ENCODE measurements around the gene IRF6.

IRF6 gene

GRCh38 chr1:209819058-209819457 is 13.1 kb upstream of the IRF6 start:
- H3K4me3 ChIP-seq (ENCODE audit: low read depth, low read length) = no peak overlapping the region
- no peak for TF ChIP-seq CTCF (IDR thresholded peaks at IDR 0.05; ENCODE audit: insufficient read depth, low read length, missing control alignments)
- no peak for DNase-seq (ENCODE audit: low read depth, low spot score)
- ChIA-PET CTCF (interaction anchor here (1.7 to 9.9 kb wide), 3 partner anchors 8 to 11 kb away, joined by 4 to 293 read pairs (median 21); partner anchors contain the start of genes IRF6 and UTP25), POLR2A (no interaction called here)

- POLR2A ChIA-PET = no interaction called here
- DNase-seq (ENCODE audit: low read depth, low spot score) = no peak
- no peak for TF ChIP-seq CTCF (IDR thresholded peaks at IDR 0.05; ENCODE audit: insufficient read depth, low read length, missing control alignments)
- no peak overlapping the region for H3K4me3 ChIP-seq (ENCODE audit: low read depth, low read length)
- CTCF ChIA-PET = interaction anchor here (1.3 to 2.5 kb wide), 2 partner anchors 9 to 69 kb away, joined by 3 to 21 read pairs; partner anchors contain the start of gene UTP25
Observed at GRCh38 chr1:209817691-209818090, 11.7 kb upstream of the IRF6 start.

- ChIA-PET CTCF (interaction anchor here (1.3 to 2.5 kb wide), 2 partner anchors 10 to 69 kb away, joined by 3 to 21 read pairs; partner anchors contain the start of gene UTP25), POLR2A (no interaction called here)
- TF ChIP-seq CTCF (IDR thresholded peaks at IDR 0.05; ENCODE audit: insufficient read depth, low read length, missing control alignments) = no peak
- no peak overlapping the region for H3K4me3 ChIP-seq (ENCODE audit: low read depth, low read length)
- no peak for DNase-seq (ENCODE audit: low read depth, low spot score)
Observed at GRCh38 chr1:209816923-209817322, 11.0 kb upstream of the IRF6 start.

GRCh38 chr1:209815931-209816341 is 10.0 kb upstream of the IRF6 start:
- ChIA-PET CTCF (interaction anchor here (1.2 to 12.6 kb wide), 4 partner anchors 8 to 28 kb away, joined by 3 to 293 read pairs (median 4); partner anchors contain the start of gene UTP25), POLR2A (no interaction called here)
- TF ChIP-seq CTCF (IDR thresholded peaks at IDR 0.05; ENCODE audit: insufficient read depth, low read length, missing control alignments) = no peak

GRCh38 chr1:209815490-209815889 is 9.5 kb upstream of the IRF6 start:
- ChIA-PET POLR2A (no interaction called here), CTCF (interaction anchor here (1.2 to 12.6 kb wide), 4 partner anchors 8 to 28 kb away, joined by 3 to 293 read pairs (median 4); partner anchors contain the start of gene UTP25)
- no peak overlapping the region for H3K4me3 ChIP-seq (ENCODE audit: low read depth, low read length)
- no peak for DNase-seq (ENCODE audit: low read depth, low spot score)
- TF ChIP-seq CTCF (IDR thresholded peaks at IDR 0.05; ENCODE audit: insufficient read depth, low read length, missing control alignments) = no peak

More at GRCh38 chr1:209815931-209816341, 10.0 kb upstream of the IRF6 start:
- DNase-seq (ENCODE audit: low read depth, low spot score) = no peak
- H3K4me3 ChIP-seq (ENCODE audit: low read depth, low read length) = no peak overlapping the region

- ChIA-PET CTCF (interaction anchor here (1.0 to 12.6 kb wide), 3 partner anchors 10 to 176 kb away, joined by 3 to 293 read pairs (median 3); partner anchors contain the start of gene UTP25), POLR2A (no interaction called here)
- no peak for TF ChIP-seq CTCF (IDR thresholded peaks at IDR 0.05; ENCODE audit: insufficient read depth, low read length, missing control alignments)
- H3K4me3 ChIP-seq (ENCODE audit: low read depth, low read length) = no peak overlapping the region
- DNase-seq (ENCODE audit: low read depth, low spot score) = no peak
Observed at GRCh38 chr1:209813902-209814301, 8.0 kb upstream of the IRF6 start.

All from AG04449 (cell line).